HG03378 (cell line): ENCODE results near the gene BAIAP2.

Source experiments
- ATAC-seq: cut with Tn5 transposase; IDR thresholded peaks from one replicate; pipeline ENCODE4 v1.9.1; 2021; ENCODE audit warnings: mild to moderate bottlenecking, moderate library complexity; ENCODE audit not compliant: unreplicated experiment

Gene BAIAP2

DNA sequence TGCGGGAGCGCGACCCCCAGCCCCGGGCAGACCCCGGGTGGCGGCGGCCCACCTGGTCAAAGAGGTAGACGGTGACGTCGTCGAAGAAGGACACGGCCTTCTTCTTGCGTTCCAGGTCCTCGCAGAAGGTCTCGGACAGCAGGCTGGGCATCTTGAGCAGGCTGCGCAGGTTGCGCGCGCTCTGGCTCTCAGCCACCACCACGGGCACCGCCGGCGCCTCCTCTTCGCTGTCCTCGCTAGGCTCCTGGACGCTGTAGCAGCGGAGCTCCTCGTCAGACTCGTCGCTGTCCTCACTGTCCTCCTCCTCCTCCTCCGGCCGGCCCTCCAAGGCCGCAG, 85.2 kb downstream of the BAIAP2 start:
- no peak for ATAC-seq

DNA sequence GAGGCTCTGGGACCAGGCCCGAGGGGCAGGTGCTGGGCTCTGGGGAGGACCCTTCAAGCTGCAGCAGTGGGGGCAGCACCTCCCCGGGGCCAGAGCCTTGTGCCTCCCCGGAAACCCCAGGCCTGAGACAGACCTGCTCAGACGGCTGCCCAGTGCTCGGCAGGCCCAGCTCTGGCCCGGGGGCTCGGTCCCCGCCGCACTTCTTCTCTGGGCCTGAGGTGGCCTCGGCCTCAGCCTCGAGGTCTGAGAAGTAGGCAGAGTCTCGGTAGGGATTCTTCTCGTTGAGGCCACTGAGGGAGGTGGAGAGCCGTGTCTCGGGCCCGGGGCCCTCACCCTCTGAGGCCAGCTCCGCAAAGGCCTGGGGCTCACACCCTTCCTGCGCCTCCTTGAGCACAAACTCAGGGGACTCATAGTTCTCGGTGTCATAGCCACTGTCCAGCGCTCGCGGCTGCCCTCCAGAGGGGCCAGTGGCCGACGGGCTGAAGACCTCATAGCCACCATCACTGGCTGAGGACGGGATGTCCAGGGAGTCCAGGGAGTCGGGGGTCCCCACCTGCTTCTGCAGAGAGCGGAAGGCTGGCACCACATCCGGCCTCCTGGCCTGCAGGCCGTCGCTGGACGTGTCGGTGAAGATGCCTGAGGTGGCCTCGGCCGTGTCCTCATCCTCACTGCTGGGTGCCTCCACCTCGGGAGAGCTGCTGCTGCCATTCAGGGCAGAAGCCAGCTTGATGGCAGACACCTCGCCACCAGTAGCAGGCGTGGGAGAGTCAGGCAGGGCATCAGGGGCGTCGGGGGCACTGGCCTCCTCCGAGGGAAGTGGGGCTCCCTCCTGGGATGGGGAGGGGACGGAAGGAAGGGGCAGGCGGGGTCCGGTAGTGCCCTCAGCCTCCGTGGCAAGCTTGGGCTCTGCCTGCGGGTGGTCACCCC, 86.0 kb downstream of the BAIAP2 start:
- no peak for ATAC-seq

DNA sequence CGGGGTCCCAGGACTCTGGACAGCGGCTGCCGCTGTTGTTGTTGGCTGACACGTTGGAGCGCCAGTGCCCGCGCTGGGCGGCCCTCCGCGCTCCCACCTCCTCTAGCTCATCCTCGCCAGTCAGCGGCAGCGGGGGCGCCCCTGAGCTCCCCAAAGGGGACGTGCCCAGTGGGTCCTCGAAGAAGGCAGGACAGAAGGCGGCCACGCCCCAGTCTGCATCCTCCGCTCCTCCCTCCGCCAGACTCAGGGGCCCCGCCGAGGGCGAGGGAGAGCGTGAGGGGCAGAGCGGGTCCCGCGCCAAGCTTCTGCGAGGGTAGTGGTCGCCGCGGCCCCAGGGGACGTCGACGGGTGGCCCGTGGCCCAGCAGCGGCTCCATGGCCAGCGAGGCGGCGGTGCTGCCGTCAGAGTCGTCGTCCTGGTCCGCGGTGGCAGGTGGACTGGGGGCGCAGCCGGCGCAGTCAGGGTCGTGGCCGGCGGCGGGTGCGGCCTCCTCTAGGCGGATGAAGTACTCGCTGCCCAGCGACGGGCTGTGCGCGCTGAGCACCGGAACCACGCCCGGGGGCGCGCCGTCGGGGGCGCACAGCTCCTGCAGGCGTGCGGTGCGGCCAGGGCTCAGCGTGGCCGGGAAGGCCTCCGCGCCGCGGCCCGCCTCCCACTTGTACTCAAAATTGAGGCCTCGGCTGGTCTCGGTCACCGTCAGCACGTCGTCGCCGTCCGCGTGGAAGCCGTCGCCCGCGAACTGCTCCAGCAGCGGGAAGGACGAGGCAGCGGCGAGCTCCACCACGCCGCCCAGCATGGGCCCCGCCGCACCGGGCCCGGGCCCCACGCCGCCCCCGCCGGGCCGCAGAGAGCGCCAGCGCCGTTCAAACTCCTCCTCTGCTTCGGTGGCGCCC, 87.1 kb downstream of the BAIAP2 start:
- no peak for ATAC-seq

DNA sequence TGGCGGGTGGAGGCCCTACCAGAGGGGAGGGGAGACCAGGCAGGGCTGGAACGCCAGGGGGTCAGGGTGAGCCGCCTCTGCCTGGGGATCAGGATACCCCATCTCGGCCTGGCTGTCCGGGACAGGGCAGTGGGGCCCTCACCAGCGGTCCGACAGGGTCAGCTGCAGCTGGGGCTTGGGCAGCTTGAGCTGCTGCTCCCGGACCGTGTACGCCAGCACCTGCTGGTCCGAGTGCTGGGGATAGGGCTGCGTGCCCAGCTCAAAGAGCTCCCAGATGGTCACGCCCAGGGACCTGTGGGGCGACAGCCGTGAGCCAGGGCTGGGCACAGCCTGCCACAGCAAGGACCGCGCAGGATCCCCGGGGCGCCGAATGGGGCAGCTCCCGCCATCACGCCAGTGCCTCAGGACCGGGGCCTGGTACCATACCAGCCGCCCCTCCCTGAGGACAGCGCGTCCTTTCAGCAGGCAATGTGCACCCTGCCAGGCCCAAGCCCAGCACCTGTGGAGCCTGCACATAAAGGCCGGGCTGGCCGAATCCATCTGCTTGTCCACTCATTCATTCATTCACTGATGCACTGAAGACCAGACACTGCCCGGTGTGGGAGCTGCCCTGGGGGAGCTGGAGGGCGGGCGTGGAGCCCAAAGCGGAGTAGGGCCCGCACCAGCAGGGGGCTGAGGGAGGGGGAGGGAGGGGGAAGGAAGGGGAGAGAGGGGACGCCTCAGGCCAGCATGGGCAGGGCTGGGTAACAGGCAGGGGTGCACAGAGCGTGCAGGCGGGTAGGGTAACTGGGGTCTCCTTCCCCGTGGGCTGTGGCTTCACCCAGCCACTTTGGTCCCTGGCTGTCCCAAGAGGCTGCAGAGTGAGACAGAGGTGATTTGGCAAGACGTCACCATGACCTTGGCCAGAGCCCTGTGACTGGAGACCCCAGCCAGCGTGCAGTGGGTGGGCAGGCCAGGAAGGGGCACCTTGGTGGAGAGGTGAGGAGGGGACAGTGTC, 88.4 kb downstream of the BAIAP2 start:
- ATAC-seq = no peak

DNA sequence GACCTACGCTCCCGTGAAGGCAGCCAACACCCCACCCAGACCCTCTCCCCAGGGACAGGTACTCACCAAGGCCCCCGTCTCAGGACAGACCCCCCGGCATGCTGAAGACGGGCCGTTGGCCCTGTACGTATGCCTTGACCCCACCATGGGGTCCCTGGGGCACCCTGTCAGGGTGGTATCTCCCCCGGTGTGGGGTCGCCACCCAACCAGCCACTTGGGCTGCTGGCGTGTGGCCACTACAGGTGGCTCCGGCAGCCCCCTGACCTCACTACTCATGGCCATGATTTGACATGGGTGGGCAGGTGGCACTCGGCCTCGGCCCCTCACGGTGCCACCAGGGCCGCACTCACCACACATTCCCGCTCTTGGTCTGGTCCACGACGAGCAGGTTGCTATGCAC, 89.4 kb downstream of the BAIAP2 start:
- ATAC-seq = no peak

DNA sequence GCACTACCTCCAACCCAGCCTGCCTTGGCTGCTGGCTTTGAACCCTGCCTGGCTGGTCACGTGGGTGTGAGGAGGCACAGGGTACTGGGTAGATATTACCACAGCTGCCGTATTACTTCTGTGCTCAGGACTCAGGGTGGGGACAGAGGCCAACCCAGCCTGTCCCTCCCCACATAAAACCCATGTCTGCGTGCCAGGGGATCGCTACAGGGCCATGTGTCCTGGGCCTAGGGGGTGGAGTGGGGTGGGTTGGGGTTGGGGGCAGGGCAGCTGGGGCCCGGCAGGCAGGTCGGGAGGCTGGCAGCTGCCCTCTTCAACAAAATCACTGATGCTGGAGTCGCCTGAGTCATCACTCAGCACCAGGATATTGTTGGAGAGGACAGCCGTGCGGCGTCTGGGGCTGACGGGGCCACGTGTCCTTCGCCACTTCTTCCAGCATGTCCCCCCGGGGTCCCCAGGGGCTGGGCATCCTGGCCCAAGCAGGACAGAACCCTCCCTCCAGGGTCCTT, 90.7 kb downstream of the BAIAP2 start:
- ATAC-seq = no peak

DNA sequence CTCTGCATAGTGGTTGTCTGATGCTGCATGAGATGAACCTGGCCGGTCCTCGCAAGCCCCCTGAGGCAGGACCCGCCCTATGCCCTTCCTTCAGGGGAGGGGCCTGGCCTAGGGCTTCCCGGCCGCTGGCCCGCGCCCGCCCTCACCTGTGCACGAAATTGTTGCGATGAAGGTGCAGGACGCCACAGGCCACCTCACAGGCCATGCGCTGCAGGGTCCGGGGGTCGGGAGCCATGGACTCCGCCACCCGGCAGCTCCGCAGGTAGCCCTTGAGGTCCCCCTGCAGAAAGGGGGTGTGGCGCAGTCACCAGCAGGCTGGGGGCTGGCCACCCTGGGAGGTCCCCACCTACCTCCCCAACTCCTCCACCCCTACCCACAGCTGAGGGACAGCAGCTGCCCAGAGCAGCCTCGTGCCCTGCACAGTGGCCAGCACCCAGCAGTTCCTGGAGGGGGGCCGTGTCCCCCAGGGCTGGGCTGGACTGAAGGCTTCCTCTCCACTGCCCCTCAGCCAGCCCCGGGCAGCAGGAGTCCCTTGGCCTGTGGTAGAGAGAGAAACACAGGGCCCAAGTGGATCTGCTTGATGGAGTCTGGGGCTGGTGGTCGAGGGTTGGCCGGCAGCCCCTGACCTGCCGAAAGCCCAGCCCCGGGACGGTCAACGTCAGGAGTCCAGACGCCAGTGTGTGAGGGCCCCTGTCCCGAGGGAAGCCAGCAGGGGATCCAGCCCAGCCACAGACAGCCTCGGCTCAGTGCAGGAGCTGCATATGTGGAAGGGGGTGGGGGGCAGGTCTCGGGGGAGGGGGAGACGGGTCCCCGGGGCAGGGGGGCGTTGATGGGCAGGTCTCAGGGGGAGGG, 91.6 kb downstream of the BAIAP2 start:
- no peak for ATAC-seq

DNA sequence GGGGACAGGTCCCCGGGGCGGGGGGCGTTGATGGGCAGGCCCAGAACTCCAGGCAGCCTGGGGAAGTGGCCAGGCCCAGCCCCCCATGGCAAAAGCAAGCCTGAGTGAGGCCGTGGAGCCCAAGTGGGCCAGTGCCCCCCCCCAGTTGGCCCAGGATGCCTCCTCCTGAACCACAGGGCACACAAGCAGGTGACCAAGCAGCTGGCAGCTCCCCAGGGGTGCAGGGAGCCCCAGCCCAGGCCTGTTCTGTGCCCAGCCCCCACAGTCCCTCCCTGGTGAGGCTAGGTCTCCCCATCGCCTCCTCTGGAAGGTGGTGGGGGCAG, 92.1 kb downstream of the BAIAP2 start:
- ATAC-seq = no peak

DNA sequence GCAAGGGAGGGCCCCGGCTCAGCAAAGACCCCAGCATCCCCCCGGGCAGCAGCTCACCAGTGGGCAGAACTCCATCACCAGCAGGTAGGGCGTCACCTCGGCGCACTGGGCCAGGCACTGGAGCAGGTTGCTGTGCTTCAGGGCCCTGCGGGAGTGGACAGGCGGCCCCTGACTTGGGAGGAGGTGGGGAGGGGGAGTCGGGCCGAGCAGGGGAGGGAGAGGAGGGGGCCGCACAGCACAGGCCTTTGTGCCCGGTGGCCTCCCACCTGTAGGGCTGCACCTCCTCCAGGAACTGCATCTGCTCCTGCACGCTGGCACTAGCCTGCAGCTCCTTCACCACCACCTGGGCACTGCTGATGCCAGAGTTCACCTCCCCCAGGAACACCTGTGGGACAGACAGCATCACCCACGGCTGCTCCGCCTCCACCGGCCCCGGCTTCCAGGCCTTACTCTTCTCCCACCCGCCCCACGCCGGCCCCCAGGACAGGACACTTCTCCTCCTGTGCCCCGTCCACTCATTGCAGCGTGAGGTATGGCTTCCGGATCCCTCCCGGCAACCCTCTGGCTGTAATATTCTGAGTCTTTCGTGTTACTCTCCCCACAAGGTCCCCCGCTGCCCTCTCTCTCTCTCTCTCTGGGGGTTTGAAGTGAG, 92.7 kb downstream of the BAIAP2 start:
- no peak for ATAC-seq

DNA sequence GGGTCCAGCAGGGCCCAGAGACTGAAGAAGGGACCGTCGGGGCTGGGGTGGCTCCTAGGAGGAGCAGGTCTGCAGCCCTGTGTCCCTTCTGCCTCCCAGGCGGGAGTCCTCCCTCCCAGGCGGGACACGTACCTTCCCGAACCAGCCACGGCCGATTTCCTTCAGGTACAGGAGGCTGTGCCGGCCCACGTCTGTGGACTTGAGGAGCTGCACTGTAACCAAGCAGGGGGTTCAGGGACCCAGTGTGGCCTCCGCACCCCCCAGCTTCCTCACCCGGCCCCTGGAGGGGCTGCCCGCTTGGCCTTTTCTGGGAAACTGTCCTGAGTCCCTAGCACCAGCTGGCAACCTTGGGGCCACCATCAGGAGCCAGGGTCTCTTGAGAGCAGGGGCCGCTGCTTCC, 93.4 kb downstream of the BAIAP2 start:
- no peak for ATAC-seq

DNA sequence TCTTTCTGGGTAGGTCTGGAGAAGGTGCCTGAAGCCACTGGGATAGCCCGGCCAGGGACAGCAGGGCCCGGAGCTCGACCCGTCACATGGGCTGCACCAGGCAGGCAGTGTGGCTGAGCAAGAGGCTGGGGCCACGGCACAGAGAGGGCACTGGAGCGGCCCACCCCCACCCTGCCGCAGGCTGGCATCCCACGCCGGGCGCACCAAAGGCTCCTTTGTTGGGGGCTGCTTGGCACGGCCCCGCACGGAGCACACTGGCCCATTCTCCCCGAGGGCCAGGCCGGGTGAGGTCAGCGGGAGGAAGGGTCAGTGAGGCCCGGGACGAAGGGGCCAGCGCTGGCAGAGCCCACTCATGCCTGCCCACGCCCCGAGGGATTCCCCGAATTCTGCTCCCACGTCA, 93.8 kb downstream of the BAIAP2 start:
- no peak for ATAC-seq

DNA sequence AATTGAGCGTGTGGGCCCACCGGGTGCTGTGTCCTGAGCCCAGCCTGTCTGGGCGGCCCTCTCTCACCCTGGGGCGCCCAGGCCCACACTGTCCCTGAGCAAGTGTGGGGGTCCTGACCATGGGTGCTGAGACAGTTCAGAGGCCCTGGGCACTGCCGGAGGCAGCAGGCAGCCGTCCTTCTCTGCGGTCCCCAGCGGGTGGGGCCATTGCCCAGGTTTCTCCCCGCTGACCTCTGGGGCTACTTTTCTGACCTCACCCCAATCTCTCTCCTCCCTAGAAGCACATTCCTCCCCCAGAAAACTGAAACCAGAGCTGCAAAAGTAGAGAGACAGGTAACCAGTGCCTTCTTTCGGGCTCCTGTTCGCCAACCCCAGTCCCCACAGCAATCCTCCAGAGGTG, 94.3 kb downstream of the BAIAP2 start:
- no peak for ATAC-seq

DNA sequence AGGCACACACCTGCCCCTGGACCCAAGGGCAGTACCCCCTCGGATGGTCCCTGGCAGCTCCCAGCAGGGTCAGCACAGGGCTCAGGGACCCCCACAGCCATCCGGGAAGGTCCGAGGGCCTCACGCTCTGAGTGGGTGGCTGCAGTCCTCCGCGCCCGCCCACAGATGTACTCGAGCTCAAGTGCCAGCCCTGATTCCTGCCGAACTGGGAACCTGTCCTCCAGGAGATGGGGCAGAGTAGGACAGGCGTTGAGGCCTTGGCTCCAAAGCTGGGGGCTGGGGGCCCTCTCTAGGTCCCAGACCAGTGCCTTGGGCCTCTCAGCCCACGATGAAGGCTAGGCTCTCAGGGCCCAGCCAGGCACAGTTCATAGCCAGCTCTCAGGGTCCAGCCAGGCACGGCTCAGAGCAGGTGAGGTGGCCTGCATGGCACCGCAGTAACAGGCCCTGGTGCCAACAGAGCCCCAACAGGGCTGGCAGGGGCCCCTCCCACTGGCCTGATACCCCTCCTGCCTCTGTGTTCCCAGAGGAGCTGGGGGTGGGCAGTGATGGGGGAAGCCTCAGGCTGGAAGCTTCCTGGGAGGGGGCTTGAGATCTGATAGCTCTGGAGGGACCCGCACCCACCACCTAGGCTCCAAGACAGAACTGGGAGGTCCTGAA, 94.9 kb downstream of the BAIAP2 start:
- ATAC-seq = no peak

DNA sequence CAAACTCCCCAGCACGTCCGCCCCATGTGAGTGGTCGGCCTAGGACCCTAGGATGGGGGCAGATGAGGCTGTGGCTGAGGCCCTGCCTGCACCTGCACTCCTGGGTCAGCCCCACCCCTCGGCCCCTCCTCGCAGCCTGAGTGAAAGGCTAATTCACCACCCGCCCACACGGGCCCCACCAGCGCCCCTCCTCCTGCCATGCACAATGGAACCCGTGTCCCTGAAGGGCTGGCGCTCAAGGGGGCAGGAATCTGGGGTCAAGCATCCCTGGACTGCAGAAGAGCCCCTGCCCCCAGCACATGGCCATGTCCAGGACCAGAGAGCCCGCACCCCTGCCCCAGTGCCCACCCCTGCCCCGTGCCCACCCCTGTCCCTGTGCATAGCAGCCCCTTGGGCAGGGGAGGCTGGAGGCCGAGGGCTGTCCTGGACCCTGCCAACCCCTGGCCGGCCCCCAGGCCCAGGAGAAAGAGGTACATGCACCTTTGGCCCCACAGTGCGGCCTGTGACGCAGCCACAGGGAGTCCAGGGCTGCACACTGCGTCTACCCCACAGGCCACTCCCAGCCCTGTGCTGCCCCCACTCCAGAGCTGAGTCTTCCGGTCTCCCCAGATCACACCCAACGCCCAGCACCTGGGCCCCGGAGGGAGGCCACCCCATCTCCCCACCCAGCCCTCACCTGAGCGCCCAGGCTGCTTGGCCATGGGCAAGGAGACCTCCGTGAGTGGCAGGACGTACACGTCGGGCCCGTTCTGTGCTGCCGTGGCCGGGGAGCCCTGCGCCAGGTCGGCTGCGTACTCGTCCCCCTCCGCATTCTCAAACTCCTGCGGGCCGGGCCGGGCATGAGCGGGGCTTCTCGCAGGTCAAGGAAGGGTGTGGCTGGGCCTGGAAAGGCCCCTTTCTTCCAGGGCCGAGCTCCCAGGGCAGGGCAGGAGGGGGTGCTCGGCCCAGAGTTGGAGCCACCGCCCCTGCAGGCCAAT, 95.7 kb downstream of the BAIAP2 start:
- ATAC-seq = no peak

DNA sequence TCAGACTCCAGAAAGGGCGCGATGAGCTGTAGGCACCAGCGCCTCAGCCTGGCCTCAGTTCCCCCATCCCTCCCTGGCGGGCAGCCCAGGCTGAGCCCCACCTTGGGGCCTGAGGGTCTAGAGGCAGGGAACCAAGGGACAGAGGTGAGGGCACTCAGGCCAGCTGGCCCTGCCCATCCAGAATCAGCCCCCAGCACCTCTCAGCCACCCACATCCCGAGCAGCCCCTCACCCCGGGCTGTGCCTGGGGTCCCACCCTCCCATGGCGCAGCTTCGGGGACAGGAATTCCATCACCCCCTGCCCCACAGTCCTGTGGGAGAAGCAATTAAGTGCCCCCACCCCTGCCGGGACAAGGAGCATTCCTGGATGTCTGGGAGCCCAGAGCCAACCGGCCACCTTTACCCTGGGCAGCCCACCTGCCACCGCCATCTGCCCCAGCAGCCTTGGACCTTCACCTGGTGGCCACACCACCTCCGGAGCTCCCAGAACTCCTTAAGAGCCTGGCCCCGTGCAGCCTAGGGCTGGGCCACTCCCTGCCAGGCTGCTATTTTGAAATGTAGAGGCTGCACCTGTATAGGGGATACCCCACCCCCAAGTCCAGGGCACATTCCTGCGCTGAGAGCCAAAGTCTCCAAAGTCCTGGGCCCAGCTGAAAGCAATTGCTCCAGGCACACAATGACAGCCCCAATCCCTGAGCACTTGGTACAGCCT, 96.7 kb downstream of the BAIAP2 start:
- no peak for ATAC-seq

DNA sequence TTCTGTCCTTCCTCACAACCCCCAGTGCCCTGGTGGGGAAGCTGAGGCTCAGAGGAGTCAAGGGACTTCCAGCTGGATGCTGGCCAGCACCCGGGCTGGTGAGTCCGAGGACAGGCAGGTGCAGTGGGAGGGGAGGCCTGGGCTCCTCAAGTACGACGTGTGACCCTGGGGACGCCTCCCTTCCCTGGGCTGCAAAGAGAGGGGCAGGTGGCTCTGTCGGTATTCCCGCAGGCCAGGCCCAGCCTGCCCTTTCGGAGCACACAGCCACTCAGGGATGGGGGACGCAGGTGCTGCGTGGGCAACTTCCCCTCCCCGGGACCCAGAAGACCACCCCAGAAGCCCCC, 97.2 kb downstream of the BAIAP2 start:
- no peak for ATAC-seq
